NCI-H226 (cell line): ENCODE results near the gene C1orf52.
"Not testable (repeated sequence)": the region's sequence is repeated elsewhere in the genome, so short reads cannot be mapped to it uniquely, and the experiment has no call there.

Experiments used
- DNase-seq: peaks from one replicate; pipeline ENCODE4 v3.0.0-alpha.2; 2015

C1orf52 gene

DNA sequence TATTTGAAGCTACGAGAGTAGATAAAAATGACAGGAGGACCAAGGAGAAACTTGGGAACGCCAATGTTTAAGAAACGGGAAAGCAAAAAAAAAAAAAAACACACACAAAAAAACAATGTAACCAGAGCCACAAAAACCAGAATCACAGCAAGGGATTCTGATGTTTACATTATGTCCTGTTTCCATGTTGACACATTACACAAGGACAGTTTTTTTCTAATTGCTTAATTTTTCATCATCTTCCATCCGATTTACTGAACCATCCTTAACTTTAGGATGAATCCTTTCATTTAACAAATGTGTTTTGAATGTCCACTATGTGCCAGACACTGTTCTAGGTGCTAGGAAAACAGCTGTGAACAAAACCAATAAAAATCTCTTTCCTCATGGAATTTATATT, 18.3 kb upstream of the C1orf52 start:
- no peak for DNase-seq

DNA sequence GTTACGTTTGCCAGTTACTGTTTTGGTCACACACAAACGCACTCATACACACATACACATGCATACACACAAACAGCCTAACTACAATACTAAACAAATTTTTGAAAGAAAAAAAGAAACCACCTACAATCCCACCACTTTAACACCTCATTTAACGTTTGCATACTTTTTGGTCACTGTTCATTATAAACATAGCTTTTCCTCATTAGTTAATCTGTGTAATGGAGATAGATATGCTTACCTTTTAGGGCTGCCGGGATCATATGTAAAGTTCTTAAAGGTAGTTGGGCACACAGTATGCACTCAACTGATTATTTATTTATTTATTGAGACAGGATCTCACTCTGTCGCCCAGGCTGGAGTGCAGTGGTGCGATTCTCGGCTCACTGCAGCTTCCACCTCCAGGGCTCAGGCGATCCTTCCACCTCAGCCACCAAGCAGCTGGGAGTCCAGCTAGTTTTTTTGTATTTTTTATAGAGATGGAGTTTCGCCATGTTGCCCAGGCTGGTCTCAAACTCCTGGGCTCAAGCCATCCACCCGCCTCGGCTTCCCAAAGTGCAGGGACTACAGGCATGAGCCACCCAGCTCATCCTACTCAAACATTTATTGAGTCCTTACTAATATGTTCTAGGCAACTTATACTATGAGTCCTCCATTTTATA, 17.6 kb upstream of the C1orf52 start:
- no peak for DNase-seq

DNA sequence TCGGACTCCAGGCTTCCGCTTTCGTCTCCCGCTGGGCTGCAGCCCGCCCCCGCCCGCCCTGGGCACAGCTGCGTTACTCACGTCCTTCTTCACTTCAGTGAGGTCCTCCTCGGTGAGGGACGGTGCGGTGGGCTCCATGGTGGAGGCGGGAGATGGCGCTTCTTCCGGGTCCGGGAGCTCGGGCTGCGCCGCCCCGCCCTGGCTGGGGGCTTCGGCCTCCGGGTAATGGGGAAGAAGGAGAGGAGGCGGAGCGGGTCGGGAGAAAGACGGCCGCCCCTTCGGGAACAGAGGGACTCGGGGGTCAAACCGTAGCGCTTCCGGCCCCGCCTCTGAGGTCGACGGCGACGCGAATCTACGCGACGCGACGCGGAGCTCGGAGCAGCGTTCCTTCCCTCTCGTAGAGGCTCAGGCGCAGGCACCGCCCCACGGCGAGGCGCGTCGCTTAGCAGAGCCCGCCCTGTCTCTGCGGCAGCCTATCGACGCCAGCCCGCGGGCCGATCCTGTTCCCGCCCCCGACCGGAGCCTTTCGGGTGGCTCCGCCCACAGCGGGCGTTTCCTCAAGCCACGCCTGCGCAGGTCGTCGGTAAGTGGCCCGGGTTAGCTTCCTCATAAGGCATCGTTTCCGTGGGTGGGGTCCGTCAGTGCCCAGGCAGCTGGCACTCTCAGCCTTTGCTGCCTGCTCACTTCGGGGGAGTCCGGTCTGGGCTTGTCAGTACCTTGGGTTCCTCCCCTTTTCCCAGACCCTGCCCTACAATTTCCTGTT, 16.9 kb upstream of the C1orf52 start, which contains the start of gene BCL10:
Gene BCL10, minus strand, starts transcription at position 418 of the 763 bp plus-strand sequence. Its CDS starts 280 bp downstream, at position 138.
- DNase-seq = peak; percentile 97

DNA sequence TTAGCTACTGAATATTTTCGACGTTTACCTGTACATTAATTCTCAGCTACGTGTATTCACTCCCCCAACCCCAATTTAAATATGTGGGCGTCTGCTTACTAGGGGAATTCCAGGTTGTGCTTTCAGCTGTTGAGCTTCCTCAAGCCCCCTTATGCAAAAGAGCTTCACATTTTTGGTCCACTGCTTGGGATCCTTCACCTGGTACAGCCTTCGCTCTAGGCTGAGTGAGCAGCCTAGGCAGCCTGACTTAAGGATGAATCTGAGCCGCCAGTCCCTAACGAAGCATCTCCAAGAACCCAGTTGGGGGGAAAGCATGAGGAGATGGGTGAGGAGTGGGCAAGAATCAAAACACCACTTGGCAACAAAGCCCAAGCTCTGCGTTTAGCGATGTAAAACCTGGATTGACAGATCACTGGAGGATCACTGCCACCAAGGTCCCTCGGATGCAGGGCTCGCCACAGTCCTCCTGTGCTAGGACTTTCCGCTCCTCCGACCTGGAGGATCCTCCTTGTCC, 16.3 kb upstream of the C1orf52 start:
- no peak for DNase-seq

DNA sequence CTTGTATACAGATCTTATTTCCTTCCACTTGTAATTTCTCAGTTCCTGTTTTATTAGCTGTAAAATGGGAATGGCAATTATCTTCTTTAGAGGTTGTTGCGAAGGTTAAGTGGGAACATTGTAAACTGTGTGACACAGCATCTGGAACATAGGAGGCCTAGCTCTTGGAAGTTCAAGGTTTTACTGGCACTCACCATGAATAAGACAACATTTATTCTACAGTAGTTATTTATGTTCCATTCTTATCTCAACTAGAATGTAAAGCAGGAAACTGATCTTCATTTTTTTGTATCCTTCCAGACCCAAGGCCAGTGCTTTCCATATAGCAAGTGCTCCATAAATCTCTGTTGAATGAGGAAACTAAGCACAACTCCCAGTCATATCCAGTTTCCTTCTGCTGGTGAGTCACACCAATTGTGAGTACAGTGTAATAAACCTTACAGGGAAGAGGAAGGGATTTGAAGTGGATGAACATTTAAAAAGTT, 15.5 kb upstream of the C1orf52 start:
- peak; percentile 75 for DNase-seq

DNA sequence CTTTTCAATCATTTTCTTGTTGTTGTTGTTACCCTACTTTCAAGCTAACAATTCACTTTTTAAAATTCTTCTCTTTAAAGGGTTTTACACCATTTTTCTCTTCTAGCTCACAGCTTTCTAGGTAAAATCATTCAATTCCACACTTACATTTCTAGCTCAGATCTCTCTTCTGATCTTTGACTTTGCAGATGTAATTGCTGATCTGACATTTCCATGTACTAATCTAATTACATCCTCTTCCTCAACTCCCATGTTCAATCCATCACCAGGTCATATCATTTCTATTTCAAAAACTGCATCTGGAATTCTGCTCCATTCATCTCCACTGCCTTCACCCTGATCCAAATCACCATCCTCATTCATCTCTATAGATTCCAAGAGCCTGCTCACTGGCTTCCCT, 13.9 kb upstream of the C1orf52 start:
- DNase-seq = no peak

DNA sequence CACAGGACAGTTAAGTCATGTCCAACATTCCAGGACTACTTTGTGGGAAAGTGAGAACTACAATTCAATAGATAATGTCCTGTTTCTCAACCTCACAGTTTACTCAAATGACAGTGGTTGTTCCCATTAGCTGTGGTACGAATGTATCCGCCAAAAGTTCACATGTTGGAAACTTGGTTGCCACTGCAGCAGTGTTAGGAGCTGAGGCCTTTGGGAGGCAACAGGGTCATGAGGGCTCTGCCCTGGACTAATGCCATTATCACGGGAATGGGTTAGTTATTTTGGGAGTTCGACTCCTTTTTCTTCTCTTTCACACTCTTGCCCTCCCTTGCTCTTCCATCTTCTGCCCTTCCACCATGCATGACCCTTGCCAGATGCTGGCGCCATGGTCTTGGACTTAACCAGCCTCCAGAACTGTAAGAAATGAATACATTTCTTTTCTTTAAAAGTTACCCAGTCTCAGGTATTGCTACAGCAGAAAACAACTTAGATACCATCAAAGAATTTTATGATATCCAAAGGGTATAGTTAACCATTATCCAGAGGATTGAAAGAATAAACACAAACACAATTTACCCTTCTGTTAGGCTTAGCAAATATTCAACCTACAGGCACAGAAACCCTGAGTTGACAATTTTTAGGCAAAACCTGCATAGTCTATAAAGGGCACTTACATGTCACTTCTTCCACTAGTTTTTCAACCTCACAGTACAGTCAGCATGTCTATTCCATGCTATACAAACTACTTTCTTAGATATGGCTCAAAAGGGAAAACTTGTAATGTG, 9.5 kb upstream of the C1orf52 start:
- no peak for DNase-seq

DNA sequence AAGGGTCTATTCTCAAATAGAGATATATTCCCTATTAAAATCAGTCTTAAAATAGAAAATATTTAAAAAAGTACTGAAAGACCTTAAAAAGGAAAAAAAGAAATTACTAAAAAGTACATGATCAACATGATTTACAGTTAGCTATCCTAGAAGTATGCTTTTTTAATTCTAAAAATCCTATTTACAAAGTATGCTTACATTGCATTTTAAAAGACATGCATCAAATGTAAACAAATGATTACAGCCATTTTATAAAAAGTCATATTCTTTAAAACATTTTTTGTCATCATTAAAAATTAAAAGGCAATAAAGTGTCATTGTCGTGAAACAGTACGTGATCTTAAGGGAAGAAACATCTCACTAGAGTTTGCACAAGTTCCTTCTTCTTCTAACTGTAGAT, 7.9 kb upstream of the C1orf52 start:
- DNase-seq = no peak

DNA sequence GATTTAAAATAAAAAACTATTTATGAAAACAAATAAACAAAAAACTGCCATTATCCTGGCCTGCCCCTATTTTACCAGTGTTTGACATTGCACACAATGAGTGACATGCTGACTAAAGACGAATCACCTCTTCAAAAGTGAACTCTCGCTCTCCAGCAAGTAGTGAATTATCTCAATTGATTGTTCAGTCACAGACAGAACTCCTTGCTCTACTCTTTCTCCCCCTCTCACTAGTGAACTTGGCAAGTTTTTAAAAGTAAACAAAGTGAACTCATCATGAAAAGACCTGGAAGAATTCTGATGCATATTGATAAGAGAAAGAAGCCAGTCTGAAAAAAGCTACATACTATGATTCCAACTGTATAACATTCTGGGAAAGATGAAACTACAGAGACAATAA, 4.7 kb upstream of the C1orf52 start:
- no peak for DNase-seq

DNA sequence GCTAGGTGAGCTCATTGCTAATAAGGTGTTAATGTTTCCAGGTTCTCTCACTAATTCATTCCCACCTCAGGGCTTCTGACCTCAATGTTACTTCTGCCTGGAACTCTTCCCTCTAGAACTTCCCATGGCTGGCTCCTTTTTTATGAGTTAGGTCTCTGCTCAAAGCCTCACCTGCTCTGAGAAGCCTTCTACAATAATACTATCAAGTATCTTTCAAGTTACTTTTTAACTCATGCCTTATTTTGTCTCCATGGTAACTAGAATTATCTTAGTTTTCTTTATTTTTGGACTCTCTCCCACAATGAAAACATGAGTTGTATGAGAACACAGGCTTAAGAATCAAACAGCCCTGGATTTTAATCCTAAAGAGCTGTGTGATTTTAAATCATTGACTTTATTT, 3.5 kb upstream of the C1orf52 start:
- DNase-seq = no peak

DNA sequence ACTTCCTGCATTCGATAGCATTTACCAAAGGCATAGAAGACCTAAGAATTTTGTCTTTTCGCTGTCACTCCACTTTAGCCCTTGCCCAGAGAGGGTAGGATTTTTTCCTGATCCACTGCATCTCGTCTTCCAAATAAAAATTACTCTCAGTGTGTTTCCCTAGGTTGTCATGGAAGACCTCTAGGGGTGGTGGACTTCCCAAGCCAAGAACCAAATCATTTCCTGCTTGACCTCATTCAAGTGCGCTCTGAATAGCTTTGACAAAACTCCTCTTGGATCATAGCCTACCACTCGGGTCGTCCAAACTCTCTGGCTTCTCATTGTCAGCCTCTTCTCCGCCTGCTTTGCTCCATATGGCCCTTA, 431 bp upstream of the C1orf52 start:
- DNase-seq = no peak

DNA sequence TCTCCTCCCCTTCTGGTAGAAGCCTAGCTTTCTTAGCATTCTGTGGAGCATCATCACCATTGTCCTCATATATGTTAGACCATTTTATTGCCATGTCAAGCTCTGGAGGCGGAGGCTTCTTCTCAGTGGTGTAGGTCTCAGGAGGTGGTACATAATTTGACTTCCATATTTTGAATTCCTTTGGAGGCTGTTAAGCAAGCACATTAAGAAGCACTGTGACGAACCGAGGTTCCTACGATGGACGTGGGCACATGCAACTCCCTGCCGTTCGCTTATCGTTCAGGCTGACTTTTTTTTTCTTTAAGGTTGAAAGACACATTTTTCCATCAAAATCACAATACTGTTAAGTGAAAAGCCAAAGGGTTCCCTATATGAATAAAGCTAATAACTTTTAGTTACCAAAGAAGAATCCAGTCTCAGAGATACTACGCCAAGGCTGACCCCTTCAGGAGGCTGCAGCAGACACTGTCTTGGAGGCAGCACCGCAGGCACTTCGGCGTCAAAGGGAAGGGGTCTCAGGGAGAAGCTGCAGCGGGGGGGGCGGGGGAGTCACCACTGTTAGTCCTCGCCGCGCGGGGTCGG, 835 bp downstream of the C1orf52 start:
- DNase-seq = no peak

DNA sequence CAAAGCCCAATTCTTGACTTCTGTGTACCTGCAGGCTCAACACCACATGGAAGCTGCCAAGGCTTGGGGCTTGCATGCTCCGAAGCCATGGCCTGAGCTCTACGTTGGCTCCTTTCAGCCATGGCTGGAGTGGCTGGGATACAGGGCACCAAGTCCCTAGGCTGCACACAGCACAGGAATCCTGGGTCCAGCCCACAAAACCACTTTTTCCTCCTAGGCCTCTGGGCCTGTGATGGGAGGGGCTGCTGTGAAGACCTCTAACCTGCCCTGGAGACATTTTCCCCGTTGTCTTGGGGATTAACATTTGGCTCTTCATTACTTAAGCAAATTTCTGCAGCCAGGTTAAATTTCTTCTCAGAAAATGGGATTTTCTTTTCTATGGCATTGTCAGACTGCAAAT, 10.4 kb downstream of the C1orf52 start:
- not testable (repeated sequence) for DNase-seq

DNA sequence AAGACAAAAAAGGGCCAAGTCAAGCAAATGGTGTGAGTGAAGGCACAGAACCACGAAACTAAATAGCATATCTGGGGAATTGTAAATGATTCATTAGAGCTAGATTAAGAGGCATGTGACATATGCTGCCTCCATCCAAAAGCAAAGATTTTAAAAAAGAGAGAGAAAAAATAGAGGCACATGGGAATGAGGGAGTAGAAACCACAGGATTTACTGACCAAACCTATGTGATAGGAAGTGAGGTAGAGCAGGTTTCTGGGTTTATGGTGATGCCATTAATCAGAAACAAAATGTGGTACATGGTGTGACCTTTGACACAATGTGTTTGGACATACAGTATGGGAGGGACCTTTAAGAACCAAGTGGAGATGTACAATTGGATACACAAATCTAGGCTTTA, 13.6 kb downstream of the C1orf52 start:
- DNase-seq = peak; percentile 48

DNA sequence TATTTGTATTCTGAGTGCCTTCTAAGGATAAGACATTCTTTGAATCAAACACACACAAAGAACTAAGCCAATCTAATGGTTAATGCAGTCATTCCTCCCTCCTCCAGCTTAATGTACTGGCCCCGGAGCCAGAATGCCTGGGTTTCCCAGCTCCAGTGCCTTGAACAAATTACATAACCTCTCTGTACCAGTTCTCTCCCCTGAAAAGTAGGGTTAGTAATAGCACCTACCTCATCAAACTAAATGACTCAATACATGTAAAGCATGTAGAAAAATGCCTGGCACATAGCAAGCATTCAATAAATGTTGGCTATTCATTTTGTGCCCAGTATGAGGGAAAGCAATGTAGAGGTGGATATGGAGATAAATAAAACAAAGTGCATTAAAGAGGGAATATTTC, 14.0 kb downstream of the C1orf52 start:
- peak; percentile 52 for DNase-seq

DNA sequence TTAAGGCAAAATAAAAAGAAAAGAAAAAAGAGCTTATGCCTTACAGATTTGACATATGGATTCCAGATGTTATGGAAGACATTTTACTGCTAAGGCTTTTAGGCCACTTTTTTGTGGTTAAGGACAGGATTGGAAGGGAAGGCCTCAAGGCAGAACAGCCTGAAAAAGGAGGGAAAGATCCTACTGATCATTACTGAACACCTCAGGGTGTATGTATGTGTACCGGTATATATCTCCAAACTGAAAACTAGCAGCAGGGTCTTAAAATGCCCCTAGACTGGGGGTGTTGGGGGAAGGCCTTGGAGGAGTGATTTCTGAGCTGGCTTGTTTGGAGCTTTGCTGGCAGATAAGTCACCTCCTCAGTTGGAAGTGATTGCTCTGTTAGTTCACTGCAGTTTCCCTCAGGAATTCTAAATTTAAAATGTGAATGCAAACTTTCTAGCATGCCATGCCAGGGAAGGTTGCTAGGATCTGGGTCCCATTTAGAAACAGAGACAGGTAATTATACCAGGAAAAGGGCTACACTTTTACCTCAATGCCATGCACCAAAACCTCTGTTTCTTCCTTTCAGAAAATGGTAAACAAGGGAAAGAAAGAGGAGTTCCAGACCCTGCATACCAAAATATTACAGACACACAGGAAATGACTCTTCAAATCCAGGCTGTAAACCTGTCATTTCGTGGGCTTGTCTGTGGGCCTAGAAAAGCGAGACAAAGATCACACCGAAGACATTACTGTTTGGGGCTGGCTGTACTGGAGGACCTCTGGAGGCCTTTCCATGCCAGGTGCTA, 15.0 kb downstream of the C1orf52 start:
- DNase-seq = peak; percentile 39

DNA sequence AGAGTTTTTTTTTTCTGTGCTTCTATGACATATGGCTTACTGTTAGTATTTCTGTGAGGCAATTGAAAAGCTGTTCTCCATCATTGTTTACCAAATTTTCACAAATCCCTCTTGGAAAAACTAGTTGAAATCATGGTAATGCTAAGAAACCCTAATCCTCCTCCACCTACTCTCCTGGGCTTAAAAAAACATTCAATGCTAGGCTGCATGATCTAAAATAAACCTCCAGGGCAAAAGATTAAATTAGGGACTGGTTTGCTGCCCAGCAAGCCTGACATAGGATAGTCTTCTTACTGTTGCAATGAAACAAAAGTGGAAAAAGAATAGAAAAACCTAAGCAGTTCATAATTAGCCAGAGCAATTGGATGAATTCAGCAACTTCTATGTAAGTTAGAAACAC, 16.1 kb downstream of the C1orf52 start:
- no peak for DNase-seq

DNA sequence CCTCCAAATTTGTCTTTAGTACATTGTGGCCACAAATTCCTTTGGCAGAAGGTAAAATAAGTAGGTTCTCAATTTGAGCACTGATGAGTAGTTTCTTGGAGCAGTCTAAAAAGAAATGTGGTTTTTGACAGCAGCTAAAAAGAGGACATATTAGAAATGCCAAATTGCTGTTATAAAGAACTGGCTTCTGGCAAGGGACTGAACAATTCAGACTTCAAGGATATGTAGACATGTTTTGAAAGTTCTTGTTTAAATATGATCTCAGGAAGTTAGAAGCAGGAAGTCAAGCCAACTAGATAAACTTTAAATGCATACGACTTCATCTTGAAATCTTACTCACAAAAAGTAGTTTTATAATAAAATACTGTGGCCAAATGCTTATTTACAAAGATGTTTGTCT, 18.8 kb downstream of the C1orf52 start:
- DNase-seq = no peak

DNA sequence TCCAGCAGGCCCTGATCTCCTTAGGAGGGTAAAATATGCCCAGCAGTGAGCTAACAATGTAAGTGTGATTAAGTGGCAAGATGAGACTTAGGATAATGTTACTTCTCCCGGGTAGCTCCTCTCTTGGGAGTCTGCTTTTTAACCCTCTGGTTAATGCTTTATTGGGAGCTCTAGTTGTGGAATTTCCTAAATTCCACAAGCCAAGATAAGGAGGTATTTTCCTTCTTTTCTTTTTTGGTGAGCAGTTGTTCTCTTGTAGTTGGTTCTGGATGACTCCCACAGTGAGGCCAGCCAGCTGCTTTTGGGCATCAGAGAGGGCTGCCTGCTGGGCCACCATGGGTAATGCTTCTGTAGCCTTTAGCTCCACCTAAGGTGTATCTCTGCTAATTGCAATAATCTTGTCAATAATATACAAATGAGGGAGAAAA, 19.3 kb downstream of the C1orf52 start:
- DNase-seq = peak; percentile 51

DNA sequence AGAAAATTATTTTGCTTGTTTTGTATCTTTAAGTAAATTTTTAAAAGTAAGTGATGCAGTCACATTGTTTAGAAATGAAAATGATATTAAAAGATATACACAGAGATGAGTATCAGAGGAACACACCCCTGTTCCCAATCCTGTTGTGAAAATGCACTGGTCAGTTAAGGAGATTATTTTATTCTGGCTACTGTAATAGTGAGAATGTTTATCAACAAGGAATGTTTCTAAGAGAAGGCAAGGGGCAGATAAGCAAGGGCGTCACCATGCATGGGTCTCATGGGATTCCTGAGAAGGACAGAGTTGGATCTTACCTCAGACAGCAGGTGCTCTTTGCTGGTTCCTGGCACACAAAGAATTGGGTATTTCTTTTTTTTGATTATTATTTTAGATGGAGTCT, 21.8 kb downstream of the C1orf52 start:
- no peak for DNase-seq

DNA sequence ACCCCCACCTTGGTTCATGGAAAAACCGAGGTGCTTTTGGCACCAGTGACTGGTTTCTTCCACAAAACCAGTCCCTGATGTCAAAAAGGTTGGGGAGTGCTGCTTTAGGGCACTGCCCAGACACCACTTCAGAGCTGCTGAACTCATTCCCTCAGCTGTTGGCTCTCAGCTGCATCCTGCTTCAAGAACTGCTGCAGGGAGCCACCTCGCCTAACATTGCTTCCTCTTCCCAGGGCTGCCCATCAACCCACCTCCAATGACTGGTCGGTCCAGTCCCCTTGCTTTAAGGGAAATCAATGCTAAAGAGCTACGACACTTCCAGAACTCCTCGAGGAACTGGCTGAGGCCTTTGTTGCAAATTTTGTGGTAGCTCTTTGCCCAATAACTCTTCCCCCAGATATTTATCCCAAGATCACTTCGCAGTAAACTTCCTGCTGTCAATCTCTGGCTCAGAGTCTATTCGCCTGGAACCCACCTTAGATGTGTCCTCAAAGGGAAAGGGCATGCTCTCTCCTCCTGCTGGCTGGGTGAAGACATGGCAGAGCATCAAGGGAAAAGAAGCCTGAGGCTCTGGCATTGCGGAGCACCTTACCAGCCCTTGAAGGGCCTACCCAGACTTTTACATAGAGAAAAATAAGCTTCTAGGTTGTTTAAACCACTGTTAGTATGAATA, 29.0 kb downstream of the C1orf52 start:
- no peak for DNase-seq
